Endothelial cell of umbilical vein (primary cell): ENCODE data around the gene SFSWAP. TPM values are rescaled to one million over a fixed set of nuclear protein-coding genes. Genes with fewer than 3 reads are reported as not detected.

Source experiments
- BruUV-seq: library from RNA; stranded (reverse); fragments of 400-500 nt; replicated peaks from 2 replicates; lab custom pipeline; 2021; lab: Mats Ljungman, UMichigan
- CTCF ChIA-PET: fragments of 300-600, 350-600 bp; sonication (Branson Sonifier 250); formaldehyde crosslinking; loops from one replicate; lab custom pipeline; 2021; ENCODE audit warnings: antibody characterized with exemption, inconsistent platforms; lab: Charles Lee
- POLR2A ChIA-PET: fragments of 300-600, 350-600 bp; sonication (Branson Sonifier 250); formaldehyde crosslinking; loops from one replicate; lab custom pipeline; 2021; ENCODE audit warnings: antibody characterized with exemption, inconsistent platforms; lab: Charles Lee
- DNase-seq: peaks from one replicate; pipeline ENCODE4 v3.0.0-alpha.2; 2011; ENCODE audit warnings: low read depth, low spot score
- FAIRE-seq: peaks from 2 replicates; lab custom pipeline; 2011; peaks lifted over from hg19 to GRCh38; lab: Jason Lieb, UNC
- H2AFZ ChIP-seq: 2 replicates; pipeline ENCODE4 v1.6.0; 2012; ENCODE audit warnings: low read depth, low read length, control low read depth, inconsistent platforms
- H3K27ac ChIP-seq: 2 replicates; pipeline ENCODE4 v1.5.1; 2011; ENCODE audit warnings: low read depth, mild to moderate bottlenecking, control low read depth, low read length, moderate library complexity; ENCODE audit not compliant: insufficient read depth
- H3K27me3 ChIP-seq, 2 experiments: 2 replicates each; pipeline versions ENCODE4 v1.6.0 to v1.6.1; 2011; ENCODE audit warnings: low read length in 2 of 2, mixed read lengths in 1 of 2; ENCODE audit not compliant: control insufficient read depth in 2 of 2, insufficient read depth in 2 of 2
- H3K36me3 ChIP-seq, 2 experiments: 2 replicates in 1 of 2; 3 replicates in 1 of 2; pipeline ENCODE4 v1.5.1; 2011; ENCODE audit warnings: low read length in 2 of 2, mild to moderate bottlenecking in 1 of 2, moderate library complexity in 1 of 2; ENCODE audit not compliant: control insufficient read depth in 2 of 2, insufficient read depth in 2 of 2; ENCODE audit errors: extremely low read depth in 1 of 2
- H3K4me1 ChIP-seq: 3 replicates; pipeline ENCODE4 v1.5.1; 2011; ENCODE audit warnings: mild to moderate bottlenecking, low read length; ENCODE audit not compliant: control insufficient read depth, insufficient read depth; ENCODE audit errors: extremely low read depth
- H3K4me2 ChIP-seq: 2 replicates; pipeline ENCODE4 v1.6.1; 2011; ENCODE audit warnings: low read length, control low read depth, mixed read lengths; ENCODE audit not compliant: insufficient read depth
- H3K4me3 ChIP-seq, 3 experiments: fragments of 200-600 bp in 1 of 3; sonication (generic), shearing (Covaris generic) in 1 of 3; replicated peaks in 1 of 3; 2 replicates each; pipeline ENCODE4 v1.5.1; 2011 to 2016; ENCODE audit warnings: control low read depth in 3 of 3, low read length in 3 of 3, mild to moderate bottlenecking in 2 of 3, inconsistent platforms in 1 of 3, low read depth in 1 of 3, moderate library complexity in 1 of 3; ENCODE audit not compliant: insufficient read depth in 1 of 3
- H3K79me2 ChIP-seq: 2 replicates; pipeline ENCODE4 v1.6.0; 2012; ENCODE audit warnings: low read length, inconsistent platforms; ENCODE audit not compliant: control insufficient read depth, insufficient read depth
- H3K9ac ChIP-seq: replicated peaks from 2 replicates; pipeline ENCODE3; 2011; ENCODE audit warnings: low read length, control low read depth; ENCODE audit not compliant: insufficient read depth; ENCODE audit errors: extremely low read depth
- H3K9me1 ChIP-seq: replicated peaks from 3 replicates; pipeline ENCODE4 v1.6.0; 2011; ENCODE audit warnings: mild to moderate bottlenecking, low read length; ENCODE audit not compliant: control insufficient read depth, insufficient read depth; ENCODE audit errors: extremely low read depth
- H3K9me3 ChIP-seq: replicated peaks from 2 replicates; pipeline ENCODE4 v1.5.1; 2012; ENCODE audit warnings: low read length, inconsistent platforms; ENCODE audit not compliant: control insufficient read depth, insufficient read depth
- H4K20me1 ChIP-seq: replicated peaks from 2 replicates; pipeline ENCODE3; 2011; ENCODE audit warnings: mild to moderate bottlenecking, low read length; ENCODE audit not compliant: control insufficient read depth, insufficient read depth; ENCODE audit errors: extremely low read depth
- CTCF ChIP-seq, 2 donors: IDR thresholded peaks; 1 replicate in 1 of 2; 2 replicates in 1 of 2; pipeline ENCODE4 v1.5.1; 2011; ENCODE audit warnings: low read length in 2 of 2, mild to moderate bottlenecking in 2 of 2, moderate library complexity in 2 of 2, control low read depth in 1 of 2, inconsistent platforms in 1 of 2, low read depth in 1 of 2; ENCODE audit not compliant: insufficient read depth in 1 of 2; ENCODE audit errors: extremely low read depth in 1 of 2
- EZH2 ChIP-seq: IDR thresholded peaks from 2 replicates; pipeline ENCODE4 v1.6.1; 2012; ENCODE audit warnings: borderline replicate concordance, low read depth, mild to moderate bottlenecking, moderate library complexity, low read length, inconsistent platforms; ENCODE audit not compliant: severe bottlenecking
- FOS ChIP-seq: IDR thresholded peaks from 2 replicates; pipeline ENCODE4 v1.6.1; 2011; ENCODE audit warnings: mild to moderate bottlenecking, low read length, moderate library complexity, borderline replicate concordance; ENCODE audit not compliant: insufficient read depth
- GATA2 ChIP-seq: IDR thresholded peaks from 2 replicates; pipeline ENCODE4 v1.7.0; 2011; ENCODE audit warnings: low read depth, mild to moderate bottlenecking, moderate library complexity, mixed read lengths, low read length; ENCODE audit not compliant: insufficient read length, insufficient read depth
- JUN ChIP-seq: IDR thresholded peaks from 2 replicates; pipeline ENCODE4 v1.6.1; 2011; ENCODE audit warnings: borderline replicate concordance, low read depth; ENCODE audit not compliant: insufficient read length, insufficient read depth
- MAX ChIP-seq: IDR thresholded peaks from 2 replicates; pipeline ENCODE4 v1.6.1; 2011; ENCODE audit not compliant: insufficient read depth, insufficient read length
- MYC ChIP-seq: IDR thresholded peaks from one replicate; pipeline ENCODE4 v1.6.1; 2011; ENCODE audit warnings: mild to moderate bottlenecking, low read depth, low read length
- POLR2A ChIP-seq: IDR thresholded peaks from 2 replicates; pipeline ENCODE4 v1.6.1; 2012; ENCODE audit warnings: low read depth, mild to moderate bottlenecking, control low read depth, low read length
- POLR2AphosphoS5 ChIP-seq: IDR thresholded peaks from 2 replicates; pipeline ENCODE4 v1.6.1; 2012; ENCODE audit warnings: low read depth, mild to moderate bottlenecking, control low read depth, low read length, moderate library complexity; ENCODE audit not compliant: insufficient read depth
- dilution Hi-C: fragments of 300-500 bp; cut with MboI; formaldehyde crosslinking; loops from one replicate; pipeline ENCODE4 v1.15.0; 2019; ENCODE audit warnings: low sequenced_read_pairs; ENCODE audit not compliant: extremely low pct_ligation_motif_present
- intact Hi-C: fragments of 100-400 bp; cut with micrococcal nuclease; formaldehyde crosslinking; loops from one replicate; pipeline ENCODE4 v1.10.0; 2022
- polyA plus RNA-seq, 4 experiments: library from polyadenylated mRNA; depleted of rRNA in 3 of 4; stranded (reverse) in 3 of 4; unstranded in 1 of 4; fragments of >200 nt; gene quantifications; 2 replicates each; pipeline versions ENCODE4 v1.2.1 to v1.2.3, GENCODE V29; 2011 to 2012; ENCODE audit warnings: missing spikeins in 1 of 4
- total RNA-seq: library from RNA; stranded (reverse); gene quantifications from 2 replicates; pipeline ENCODE4 v1.2.3, GENCODE V29; 2021

SFSWAP gene
- total and polyA plus RNA-seq, 2 donors (not counting 3 experiments of a cell fraction or from before 2014, with no cell fraction given), result 38.1 to 53.3 TPM

- BruUV-seq, result no TSS peak
- Histone ChIP-seq H3K9me1 (no peaks in the 10 kb centered on the region), H3K4me1 (no peaks in the 10 kb centered on the region), H3K36me3 (peaks cover 12 to 44% of the 10 kb centered on the region in 2 experiments), H3K9ac (no peak overlapping the region), H3K27me3 (no peaks in the 10 kb centered on the region), H4K20me1 (no peaks in the 10 kb centered on the region), H3K9me3 (no peaks in the 10 kb centered on the region), H3K4me3 (no peak overlapping the region), H3K27ac (no peak overlapping the region), H3K4me2 (no peak overlapping the region), H3K79me2 (no peaks in the 10 kb centered on the region), H2AFZ (no peak overlapping the region)
- ChIA-PET CTCF (interaction anchor here (1.0 to 1.9 kb wide), 2 partner anchors 16 to 77 kb away, joined by 3 to 7 read pairs; no protein-coding TSS in a partner anchor), POLR2A (no interaction called here)
- intact Hi-C loops, result loop anchor here (2.0 kb wide), 1 partner anchor 75 kb away; the partner anchor contains the start of gene MMP17
- TF ChIP-seq MAX (no peak), JUN (no peak), POLR2AphosphoS5 (no peak)
- dilution Hi-C loops, result no loop called here
- no peak for DNase-seq
- FAIRE-seq, result no peak
These were observed 42.9 kb downstream of the SFSWAP start for GRCh38 chr12:131753757-131754156.

- no peak for DNase-seq
- H3K4me2 ChIP-seq, result no peak overlapping the region
- H3K27me3 ChIP-seq, result no peaks in the 10 kb centered on the region
- no peaks in the 10 kb centered on the region for H4K20me1 ChIP-seq
- H3K9me1 ChIP-seq, result no peaks in the 10 kb centered on the region
- H2AFZ ChIP-seq, result no peak overlapping the region
- H3K4me1 ChIP-seq, result no peaks in the 10 kb centered on the region
- H3K36me3 ChIP-seq, result peaks cover 12 to 41% of the 10 kb centered on the region in 2 experiments
- CTCF ChIA-PET, result interaction anchor here (1.0 to 1.9 kb wide), 3 partner anchors 17 to 76 kb away, joined by 3 to 7 read pairs (median 3); no protein-coding TSS in a partner anchor
- FAIRE-seq, result no peak
- POLR2A ChIA-PET, result no interaction called here
- H3K79me2 ChIP-seq, result no peaks in the 10 kb centered on the region
- no peak overlapping the region for H3K9ac ChIP-seq
- dilution Hi-C loops (no loop called here), intact Hi-C loops (loop anchor here (2.0 kb wide), 1 partner anchor 75 kb away; the partner anchor contains the start of gene MMP17)
- TF ChIP-seq CTCF (IDR thresholded peaks at IDR 0.05; ENCODE audit: extremely low read depth in 1 of 2, insufficient read depth in 1 of 2, low read depth in 1 of 2, low read length in 2 of 2), result no peak
- TF ChIP-seq EZH2, result no peak
- no peak for TF ChIP-seq MYC
- no peak for TF ChIP-seq GATA2
- no peak for TF ChIP-seq MAX
- TF ChIP-seq POLR2A, result no peak
- TF ChIP-seq POLR2AphosphoS5, result no peak
- TF ChIP-seq JUN, result no peak
- no peak for TF ChIP-seq FOS
- no peaks in the 10 kb centered on the region for H3K9me3 ChIP-seq
- H3K4me3 ChIP-seq, result no peak overlapping the region
- H3K27ac ChIP-seq, result no peak overlapping the region
- no TSS peak for BruUV-seq
These were observed 43.3 kb downstream of the SFSWAP start for GRCh38 chr12:131754184-131754583.
